H1 (cell line): ENCODE measurements around the gene KPNA6.

Source experiments
- EP300 ChIP-seq, 2 experiments: IDR thresholded peaks; 1 replicate in 1 of 2; 2 replicates in 1 of 2; pipeline ENCODE4 v1.6.1; 2011 to 2012; ENCODE audit warnings: low read depth in 2 of 2, low read length in 2 of 2, mild to moderate bottlenecking in 2 of 2, borderline replicate concordance in 1 of 2, inconsistent platforms in 1 of 2, moderate library complexity in 1 of 2
- NRF1 ChIP-seq: IDR thresholded peaks from 2 replicates; pipeline ENCODE4 v1.6.1; 2011; ENCODE audit warnings: mild to moderate bottlenecking, low read depth, low read length, improper control_type of control experiment
- POLR2A ChIP-seq, 2 experiments: IDR thresholded peaks; 1 replicate in 1 of 2; 2 replicates in 1 of 2; pipeline ENCODE4 v1.6.1; 2011; ENCODE audit warnings: low read depth in 2 of 2, low read length in 2 of 2, mild to moderate bottlenecking in 2 of 2; ENCODE audit errors: control extremely low read depth in 1 of 2
- TAF1 ChIP-seq: IDR thresholded peaks from 2 replicates; pipeline ENCODE4 v1.6.1; 2011; ENCODE audit warnings: mild to moderate bottlenecking, low read depth, low read length
- TCF12 ChIP-seq: IDR thresholded peaks from 2 replicates; pipeline ENCODE4 v1.6.1; 2011; ENCODE audit warnings: low read depth, mild to moderate bottlenecking, low read length
- TEAD4 ChIP-seq: IDR thresholded peaks from 2 replicates; pipeline ENCODE4 v1.6.1; 2012; ENCODE audit warnings: low read depth, low read length, inconsistent platforms, mixed read lengths
- ZNF274 ChIP-seq: IDR thresholded peaks from 2 replicates; pipeline ENCODE4 v1.7.0; 2012; ENCODE audit warnings: low read length, borderline replicate concordance; ENCODE audit errors: extremely low read depth
- TF ChIP-seq, protein P1 (sequence below): IDR thresholded peaks from 2 replicates; pipeline ENCODE4 v1.6.1; 2012; ENCODE audit warnings: inconsistent platforms
- TF ChIP-seq, protein P2 (sequence below): IDR thresholded peaks from 2 replicates; pipeline ENCODE4 v1.6.1; 2012; ENCODE audit warnings: low read length, inconsistent platforms
- TF ChIP-seq, protein P3 (sequence below), 3 experiments: IDR thresholded peaks; 1 replicate in 2 of 3; 2 replicates in 1 of 3; pipeline versions ENCODE4 v1.5.1 to v1.6.1; 2011; ENCODE audit warnings: low read length in 3 of 3, mild to moderate bottlenecking in 3 of 3, inconsistent platforms in 2 of 3, low read depth in 1 of 3, moderate library complexity in 1 of 3; ENCODE audit not compliant: insufficient read depth in 1 of 3; ENCODE audit errors: control extremely low read depth in 1 of 3

DNA sequence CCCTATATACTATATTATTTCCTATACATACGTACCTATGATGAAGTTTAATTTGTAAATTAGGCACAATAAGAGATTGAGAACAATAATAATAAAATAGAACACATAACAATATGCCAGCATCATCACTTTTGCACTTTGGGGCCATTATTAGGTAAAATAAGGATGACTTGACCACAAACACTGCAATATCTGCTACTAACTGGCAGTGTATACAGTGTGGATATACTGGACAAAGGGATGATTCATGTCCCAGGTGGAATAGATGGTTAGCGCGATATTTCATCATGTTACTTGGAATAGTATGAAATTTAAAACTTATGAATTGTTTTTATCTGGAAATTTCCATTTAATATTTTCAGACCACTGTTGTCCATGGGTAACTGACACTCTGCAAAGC lies 36.2 kb downstream of the KPNA6 start:
- TF ChIP-seq, protein P1, sequence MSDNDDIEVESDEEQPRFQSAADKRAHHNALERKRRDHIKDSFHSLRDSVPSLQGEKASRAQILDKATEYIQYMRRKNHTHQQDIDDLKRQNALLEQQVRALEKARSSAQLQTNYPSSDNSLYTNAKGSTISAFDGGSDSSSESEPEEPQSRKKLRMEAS, result no peak
- TF ChIP-seq TCF12 (no peak), EP300 (IDR thresholded peaks at IDR 0.05; ENCODE audit: borderline replicate concordance in 1 of 2, low read depth in 2 of 2, low read length in 2 of 2) (no peak), NRF1 (no peak), POLR2A (IDR thresholded peaks at IDR 0.05; ENCODE audit: control extremely low read depth in 1 of 2, low read depth in 2 of 2, low read length in 2 of 2) (no peak), TAF1 (no peak), TEAD4 (no peak), ZNF274 (no peak)
- TF ChIP-seq, protein P2, sequence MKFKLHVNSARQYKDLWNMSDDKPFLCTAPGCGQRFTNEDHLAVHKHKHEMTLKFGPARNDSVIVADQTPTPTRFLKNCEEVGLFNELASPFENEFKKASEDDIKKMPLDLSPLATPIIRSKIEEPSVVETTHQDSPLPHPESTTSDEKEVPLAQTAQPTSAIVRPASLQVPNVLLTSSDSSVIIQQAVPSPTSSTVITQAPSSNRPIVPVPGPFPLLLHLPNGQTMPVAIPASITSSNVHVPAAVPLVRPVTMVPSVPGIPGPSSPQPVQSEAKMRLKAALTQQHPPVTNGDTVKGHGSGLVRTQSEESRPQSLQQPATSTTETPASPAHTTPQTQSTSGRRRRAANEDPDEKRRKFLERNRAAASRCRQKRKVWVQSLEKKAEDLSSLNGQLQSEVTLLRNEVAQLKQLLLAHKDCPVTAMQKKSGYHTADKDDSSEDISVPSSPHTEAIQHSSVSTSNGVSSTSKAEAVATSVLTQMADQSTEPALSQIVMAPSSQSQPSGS, result no peak
- TF ChIP-seq, protein P3, sequence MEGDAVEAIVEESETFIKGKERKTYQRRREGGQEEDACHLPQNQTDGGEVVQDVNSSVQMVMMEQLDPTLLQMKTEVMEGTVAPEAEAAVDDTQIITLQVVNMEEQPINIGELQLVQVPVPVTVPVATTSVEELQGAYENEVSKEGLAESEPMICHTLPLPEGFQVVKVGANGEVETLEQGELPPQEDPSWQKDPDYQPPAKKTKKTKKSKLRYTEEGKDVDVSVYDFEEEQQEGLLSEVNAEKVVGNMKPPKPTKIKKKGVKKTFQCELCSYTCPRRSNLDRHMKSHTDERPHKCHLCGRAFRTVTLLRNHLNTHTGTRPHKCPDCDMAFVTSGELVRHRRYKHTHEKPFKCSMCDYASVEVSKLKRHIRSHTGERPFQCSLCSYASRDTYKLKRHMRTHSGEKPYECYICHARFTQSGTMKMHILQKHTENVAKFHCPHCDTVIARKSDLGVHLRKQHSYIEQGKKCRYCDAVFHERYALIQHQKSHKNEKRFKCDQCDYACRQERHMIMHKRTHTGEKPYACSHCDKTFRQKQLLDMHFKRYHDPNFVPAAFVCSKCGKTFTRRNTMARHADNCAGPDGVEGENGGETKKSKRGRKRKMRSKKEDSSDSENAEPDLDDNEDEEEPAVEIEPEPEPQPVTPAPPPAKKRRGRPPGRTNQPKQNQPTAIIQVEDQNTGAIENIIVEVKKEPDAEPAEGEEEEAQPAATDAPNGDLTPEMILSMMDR (IDR thresholded peaks at IDR 0.05; ENCODE audit: control extremely low read depth in 1 of 3, insufficient read depth in 1 of 3, low read depth in 1 of 3, low read length in 3 of 3), result no peak
